Measurements from ENCODE around the gene ADD1. TPM values are rescaled to one million over a fixed set of nuclear protein-coding genes. Genes with fewer than 3 reads are reported as not detected.

ADD1 gene
- total and polyA plus RNA-seq, 2 of the 13 experiments (the other 11 are each of a cell fraction or from before 2014, with no cell fraction given), result 73.9 to 122 TPM

- peak; percentile 47; the same call in 1 of the 2 replicates for TF ChIP-seq ZBTB34 (CRISPR knock-in tag; IDR thresholded peaks at IDR 0.05)
- TF ChIP-seq RBFOX2 (IDR thresholded peaks at IDR 0.05; ENCODE audit: low read depth, low read length), result no peak
- peak; percentile 61; the same call in 1 of the 2 replicates for TF ChIP-seq KMT2A (CRISPR knock-in tag; IDR thresholded peaks at IDR 0.05)
- TF ChIP-seq TARDBP (CRISPR knock-in tag; IDR thresholded peaks at IDR 0.05), result peak; percentile 50; the same call in 1 of the 2 replicates
- no peak for TF ChIP-seq ZNF577 (CRISPR knock-in tag; IDR thresholded peaks at IDR 0.05; ENCODE audit: borderline replicate concordance, low read depth)
- peak; percentile 47 for TF ChIP-seq YY1 (IDR thresholded peaks at IDR 0.05; ENCODE audit: insufficient read depth, insufficient replicate concordance, low read depth, low read length)
- TF ChIP-seq NR2F6 (IDR thresholded peaks at IDR 0.05), result peak; percentile 81
- peak; percentile 92 for TF ChIP-seq NR2F6 (CRISPR knock-in tag; IDR thresholded peaks at IDR 0.05)
- TF ChIP-seq MYC (CRISPR knock-in tag; IDR thresholded peaks at IDR 0.05; ENCODE audit: borderline replicate concordance), result peak; percentile 30; the same call in 1 of the 2 replicates
- 0 out of 2 replicates have a peak, but pooled peaks have one; percentile 15 for TF ChIP-seq ZNF503 (CRISPR knock-in tag; IDR thresholded peaks at IDR 0.05)
- peak; percentile 39 for TF ChIP-seq TEAD3 (CRISPR knock-in tag; optimal IDR thresholded peaks at IDR 0.05; ENCODE audit: borderline replicate concordance)
- peak; percentile 34; the same call in 1 of the 2 replicates for TF ChIP-seq FOXJ3 (CRISPR knock-in tag; IDR thresholded peaks at IDR 0.05; ENCODE audit: borderline replicate concordance)
- no peak for TF ChIP-seq NFKB2 (CRISPR knock-in tag; IDR thresholded peaks at IDR 0.05; ENCODE audit: borderline replicate concordance)
- peak; percentile 58; the same call in 1 of the 2 replicates for TF ChIP-seq ZBTB7B (CRISPR knock-in tag; IDR thresholded peaks at IDR 0.05)
- no peak for TF ChIP-seq ZSCAN25 (CRISPR knock-in tag; IDR thresholded peaks at IDR 0.05)
- no peak for TF ChIP-seq FOSL2 (CRISPR knock-in tag; IDR thresholded peaks at IDR 0.05)
- no peak for TF ChIP-seq ZNF547 (CRISPR knock-in tag; IDR thresholded peaks at IDR 0.05)
- TF ChIP-seq AHDC1 (CRISPR knock-in tag; IDR thresholded peaks at IDR 0.05; ENCODE audit: borderline replicate concordance), result no peak; the same call in 1 of the 2 replicates
- TF ChIP-seq MAX (IDR thresholded peaks at IDR 0.05), result no peak
- TF ChIP-seq MED8 (CRISPR knock-in tag; IDR thresholded peaks at IDR 0.05; ENCODE audit: insufficient replicate concordance), result no peak
- TF ChIP-seq MIER2 (CRISPR knock-in tag; IDR thresholded peaks at IDR 0.05), result no peak
Measured at GRCh38 chr4:2855584-2855983, 11.9 kb downstream of the ADD1 start (continued).
